ENCODE results near the gene AOAH.

DNA sequence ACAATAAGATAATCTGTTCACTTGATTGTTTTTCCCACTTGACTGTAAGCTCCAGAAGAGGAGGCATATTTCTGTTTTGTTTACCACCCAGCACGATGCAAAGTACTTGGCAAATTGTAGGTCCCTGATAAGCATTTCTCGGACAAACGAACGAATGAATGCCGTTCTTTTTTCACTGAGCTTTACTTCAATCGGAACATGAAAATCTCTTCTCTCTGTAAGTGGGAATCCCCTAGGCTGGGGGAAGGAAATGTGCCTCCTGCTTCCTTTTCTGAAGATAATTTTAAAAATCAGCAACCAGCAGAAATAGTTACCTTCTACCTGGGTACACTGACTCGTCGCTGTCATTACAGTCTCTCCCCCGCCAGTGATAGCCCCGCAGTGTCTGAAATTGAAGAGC lies 102.9 kb downstream of the AOAH start:
- no peak for TF ChIP-seq CTCF (conservative IDR thresholded peaks at IDR 0.05; ENCODE audit: low read depth, low read length)
- TF ChIP-seq EZH2 (IDR thresholded peaks at IDR 0.05; ENCODE audit: borderline replicate concordance, low read depth, low read length, poor library complexity, severe bottlenecking), result no peak
